ENCODE data around the gene PTPN13.

DNA sequence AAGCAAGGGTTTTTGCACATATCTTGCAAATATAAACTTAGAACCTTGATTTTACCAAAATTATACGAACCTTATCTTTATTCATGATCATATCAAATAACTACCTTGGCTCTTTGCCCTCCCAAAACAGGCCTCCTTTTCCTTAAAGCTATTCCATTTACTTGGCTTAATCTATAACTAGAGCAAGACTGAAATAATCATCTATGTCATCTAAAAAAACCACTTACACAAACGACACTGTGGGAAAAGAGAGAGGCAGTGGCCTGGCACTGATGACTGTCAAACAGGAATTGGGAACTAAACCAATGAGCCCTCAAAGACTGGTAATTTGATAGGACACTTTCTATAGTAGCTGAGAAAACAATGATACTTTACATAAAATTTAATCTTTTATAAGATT lies 11.7 kb upstream of the PTPN13 start:
- TF ChIP-seq POLR2A (IDR thresholded peaks at IDR 0.05) (no peak), POLR2AphosphoS5 (IDR thresholded peaks at IDR 0.05) (no peak)
- TF ChIP-seq, protein P1, sequence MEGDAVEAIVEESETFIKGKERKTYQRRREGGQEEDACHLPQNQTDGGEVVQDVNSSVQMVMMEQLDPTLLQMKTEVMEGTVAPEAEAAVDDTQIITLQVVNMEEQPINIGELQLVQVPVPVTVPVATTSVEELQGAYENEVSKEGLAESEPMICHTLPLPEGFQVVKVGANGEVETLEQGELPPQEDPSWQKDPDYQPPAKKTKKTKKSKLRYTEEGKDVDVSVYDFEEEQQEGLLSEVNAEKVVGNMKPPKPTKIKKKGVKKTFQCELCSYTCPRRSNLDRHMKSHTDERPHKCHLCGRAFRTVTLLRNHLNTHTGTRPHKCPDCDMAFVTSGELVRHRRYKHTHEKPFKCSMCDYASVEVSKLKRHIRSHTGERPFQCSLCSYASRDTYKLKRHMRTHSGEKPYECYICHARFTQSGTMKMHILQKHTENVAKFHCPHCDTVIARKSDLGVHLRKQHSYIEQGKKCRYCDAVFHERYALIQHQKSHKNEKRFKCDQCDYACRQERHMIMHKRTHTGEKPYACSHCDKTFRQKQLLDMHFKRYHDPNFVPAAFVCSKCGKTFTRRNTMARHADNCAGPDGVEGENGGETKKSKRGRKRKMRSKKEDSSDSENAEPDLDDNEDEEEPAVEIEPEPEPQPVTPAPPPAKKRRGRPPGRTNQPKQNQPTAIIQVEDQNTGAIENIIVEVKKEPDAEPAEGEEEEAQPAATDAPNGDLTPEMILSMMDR (IDR thresholded peaks at IDR 0.05): no peak
